A673 (cell line): Measurements from ENCODE around the gene LRP1.

Source experiments
- EZH2 ChIP-seq: fragments of 200-600 bp; sonication (generic); IDR thresholded peaks from 2 replicates; pipeline ENCODE4 v1.6.1; 2017; ENCODE audit warnings: borderline replicate concordance, low read depth, mild to moderate bottlenecking, mixed read lengths, antibody characterized with exemption, low read length; ENCODE audit not compliant: poor library complexity, severe bottlenecking
- TF ChIP-seq, protein P1 (sequence below): fragments of 300-800, 200-600 bp; sonication (generic); conservative IDR thresholded peaks from 2 replicates; pipeline ENCODE4 v1.5.1; 2017; ENCODE audit warnings: low read depth, mild to moderate bottlenecking, antibody characterized with exemption, low read length, moderate library complexity, mixed read lengths

DNA sequence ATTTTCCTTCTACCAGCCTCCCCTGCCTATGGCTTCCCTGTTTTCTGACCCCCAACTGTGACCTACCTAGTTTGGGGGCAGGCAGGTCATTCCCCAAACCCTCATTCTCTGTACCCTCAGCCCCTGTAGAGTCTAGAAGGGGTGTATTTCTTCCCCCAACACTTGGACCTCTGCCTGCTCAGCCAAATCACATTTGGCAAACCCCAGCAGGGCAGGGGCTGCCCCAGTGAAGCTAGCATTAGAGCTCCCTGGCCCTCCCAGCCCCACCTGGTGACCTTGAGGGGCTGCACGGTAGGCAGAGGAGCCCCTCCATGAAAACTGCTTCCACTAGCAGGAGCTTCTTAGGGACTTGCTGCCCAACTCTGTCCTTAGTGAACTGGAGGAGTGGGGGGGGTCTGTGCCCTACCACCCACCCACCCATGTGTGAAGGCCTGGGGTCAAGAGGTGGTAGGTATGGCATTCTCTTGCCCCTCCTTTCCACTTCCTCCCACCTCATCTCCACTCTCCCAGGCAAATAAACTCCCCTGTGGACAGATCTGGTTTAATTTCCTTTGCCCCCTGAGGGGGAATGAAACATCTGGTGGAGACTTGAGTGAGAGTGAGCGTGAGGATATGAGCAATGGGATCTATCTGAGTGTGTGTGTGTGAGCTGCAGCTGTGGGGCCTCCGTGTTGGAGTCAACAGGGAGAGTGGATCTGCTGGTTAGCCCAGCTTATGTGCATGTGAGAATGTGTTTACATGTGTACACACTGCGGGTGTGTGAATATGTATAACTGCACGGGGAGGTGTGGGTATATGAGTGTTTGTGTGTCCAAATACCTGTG, 90.0 kb downstream of the LRP1 start:
- TF ChIP-seq, protein P1, sequence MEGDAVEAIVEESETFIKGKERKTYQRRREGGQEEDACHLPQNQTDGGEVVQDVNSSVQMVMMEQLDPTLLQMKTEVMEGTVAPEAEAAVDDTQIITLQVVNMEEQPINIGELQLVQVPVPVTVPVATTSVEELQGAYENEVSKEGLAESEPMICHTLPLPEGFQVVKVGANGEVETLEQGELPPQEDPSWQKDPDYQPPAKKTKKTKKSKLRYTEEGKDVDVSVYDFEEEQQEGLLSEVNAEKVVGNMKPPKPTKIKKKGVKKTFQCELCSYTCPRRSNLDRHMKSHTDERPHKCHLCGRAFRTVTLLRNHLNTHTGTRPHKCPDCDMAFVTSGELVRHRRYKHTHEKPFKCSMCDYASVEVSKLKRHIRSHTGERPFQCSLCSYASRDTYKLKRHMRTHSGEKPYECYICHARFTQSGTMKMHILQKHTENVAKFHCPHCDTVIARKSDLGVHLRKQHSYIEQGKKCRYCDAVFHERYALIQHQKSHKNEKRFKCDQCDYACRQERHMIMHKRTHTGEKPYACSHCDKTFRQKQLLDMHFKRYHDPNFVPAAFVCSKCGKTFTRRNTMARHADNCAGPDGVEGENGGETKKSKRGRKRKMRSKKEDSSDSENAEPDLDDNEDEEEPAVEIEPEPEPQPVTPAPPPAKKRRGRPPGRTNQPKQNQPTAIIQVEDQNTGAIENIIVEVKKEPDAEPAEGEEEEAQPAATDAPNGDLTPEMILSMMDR: no peak
- no peak for TF ChIP-seq EZH2
